ENCODE results near the gene ADAMTS15. TPM values are rescaled to one million over a fixed set of nuclear protein-coding genes. Genes with fewer than 3 reads are reported as not detected.
A peak's percentile ranks its signal among the peaks of the same experiment; 100 is the strongest.

The ADAMTS15 gene
- total and polyA plus RNA-seq, 2 of the 4 experiments (the other 2 are of a cell fraction), result 3.0 to 5.0 TPM

DNA sequence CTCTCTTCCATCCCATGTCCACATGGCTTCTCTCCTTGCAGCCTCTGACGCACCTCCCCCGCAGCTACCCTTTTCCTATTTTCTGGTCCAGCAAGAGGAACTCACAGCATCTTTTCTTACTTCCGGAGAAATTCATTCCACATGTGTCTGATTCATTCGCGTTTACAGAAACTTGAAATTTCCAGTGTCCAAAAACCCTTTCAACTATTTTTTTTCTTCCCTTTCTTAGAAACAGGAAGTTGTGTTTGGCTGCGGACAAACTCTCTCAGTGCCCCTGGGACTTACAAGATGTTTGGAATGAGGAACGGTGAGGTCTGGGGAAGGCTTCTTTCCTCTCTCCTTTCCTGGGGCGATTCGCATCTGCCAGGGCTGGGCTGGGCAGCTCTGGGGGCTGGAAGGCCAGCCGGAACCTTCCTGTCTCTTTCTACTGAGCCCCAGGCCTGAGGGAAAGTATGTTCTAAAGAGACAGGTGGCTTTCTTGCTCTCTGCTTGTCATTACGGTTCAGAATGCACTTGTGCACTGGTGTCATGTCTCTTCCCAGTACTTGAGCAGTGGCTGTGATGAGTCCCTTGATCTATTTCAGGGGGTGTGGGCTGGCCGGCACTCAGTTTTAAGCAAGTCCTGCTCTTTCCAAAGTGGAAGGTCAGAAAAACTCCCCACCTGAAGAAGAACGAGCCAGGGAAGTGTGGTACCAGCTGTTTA lies 47.5 kb upstream of the ADAMTS15 start:
- Histone ChIP-seq H2AK5ac (ENCODE audit: low read depth, low read length) (peak overlapping the region; percentile 91), H2AK9ac (replicated peaks; ENCODE audit: low read depth, low read length, poor library complexity) (peak overlapping the region; percentile 2), H3K14ac (replicated peaks; ENCODE audit: low read depth, low read length) (peak overlapping the region; percentile 44), H3K4me3 (ENCODE audit: insufficient read depth, low read depth, low read length) (no peak overlapping the region), H2AFZ (replicated peaks; ENCODE audit: low read length, poor library complexity) (peak overlapping the region; percentile 65), H3K56ac (ENCODE audit: extremely low read depth, insufficient read depth, low read length) (0 out of 2 replicates have a peak overlapping the region, but pooled peaks have one; percentile 25), H4K5ac (ENCODE audit: low read depth, low read length) (peak overlapping the region; percentile 96), H2BK20ac (ENCODE audit: low read depth, low read length) (peak overlapping the region; percentile 80), H3K9ac (ENCODE audit: low read depth, low read length) (peak overlapping the region; percentile 18; the same call in 1 of the 2 replicates), H3K18ac (ENCODE audit: low read depth, low read length) (peak overlapping the region; percentile 90), H3K23ac (ENCODE audit: low read depth, low read length) (peak overlapping the region; percentile 10; the same call in 1 of the 2 replicates), H2BK15ac (ENCODE audit: low read depth, low read length) (peak overlapping the region; percentile 88; the same call in 2 of the 3 replicates), H3K4me2 (ENCODE audit: low read depth, low read length) (peak overlapping the region; percentile 8; the same call in 1 of the 2 replicates), H3K9me1 (ENCODE audit: insufficient read depth, low read length) (peaks cover 31% of the 10 kb centered on the region), H4K20me1 (ENCODE audit: insufficient read depth, low read length) (peaks cover 5% of the 10 kb centered on the region; the same call in 1 of the 2 replicates), H3K4ac (ENCODE audit: low read depth, low read length) (peak overlapping the region; percentile 92), H3K4me1 (ENCODE audit: control insufficient read depth, insufficient read depth, low read length) (peaks cover 32% of the 10 kb centered on the region), H3K27ac (ENCODE audit: insufficient read depth, low read length) (peak overlapping the region; percentile 87), H3K36me3 (ENCODE audit: control insufficient read depth, insufficient read depth, low read length) (peaks cover 2% of the 10 kb centered on the region; the same call in 1 of the 2 replicates), H3K9me3 (ENCODE audit: control insufficient read depth, insufficient read depth, low read length) (no peaks in the 10 kb centered on the region), H2BK120ac (ENCODE audit: low read depth, low read length) (peak overlapping the region; percentile 96), H3K79me1 (ENCODE audit: low read depth in 1 of 2, low read length in 2 of 2) (no peaks in the 10 kb centered on the region), H3K27me3 (ENCODE audit: control insufficient read depth, insufficient read depth, low read length) (peaks cover 11% of the 10 kb centered on the region), H4K8ac (ENCODE audit: low read depth in 2 of 2, low read length in 2 of 2) (peak overlapping the region; percentile 56 to 67), H4K91ac (ENCODE audit: insufficient read depth, low read depth, low read length) (peak overlapping the region; percentile 89), H2BK5ac (ENCODE audit: low read depth, low read length, poor library complexity, severe bottlenecking) (peak overlapping the region; percentile 71)
- dilution Hi-C loops (cut with HindIII; ENCODE audit: low sequenced_read_pairs, unreplicated experiment) (no loop called here), intact Hi-C loops (cut with micrococcal nuclease) (no loop called here), in situ Hi-C loops (cut with MboI; ENCODE audit: low sequenced_read_pairs) (loop anchor here (25.0 kb wide), 2 partner anchors 1486 to 1661 kb away; no protein-coding TSS in a partner anchor)
- DNase-seq (peak; percentile 87), ATAC-seq (ENCODE audit: low read depth) (peak; percentile 36)
- ChIA-PET CTCF (interaction anchor here (1.0 kb wide), 1 partner anchor 11 kb away, joined by 5 read pairs; no protein-coding TSS in a partner anchor), POLR2A (ENCODE audit: unreplicated experiment) (no interaction called here)
- no TSS peak for BruUV-seq (replicated peaks)
- 57% methylated on average over 5 of the region's 13 CpGs; no CpG with 5 or more reads in 1 of the 2 experiments for WGBS, 2 experiments (ENCODE audit: extremely low coverage in 2 of 2, insufficient read length in 1 of 2)
- TF ChIP-seq SMC3 (IDR thresholded peaks at IDR 0.05; ENCODE audit: low read depth, low read length) (no peak), FOS (IDR thresholded peaks at IDR 0.05; ENCODE audit: low read depth, low read length) (no peak), RFX5 (IDR thresholded peaks at IDR 0.05; ENCODE audit: low read depth, low read length) (no peak), MAFK (IDR thresholded peaks at IDR 0.05; ENCODE audit: low read depth, low read length) (no peak), CHD1 (IDR thresholded peaks at IDR 0.05; ENCODE audit: low read depth, low read length) (no peak), MXI1 (IDR thresholded peaks at IDR 0.05; ENCODE audit: borderline replicate concordance, low read depth, low read length) (no peak), BHLHE40 (IDR thresholded peaks at IDR 0.05; ENCODE audit: low read depth, low read length) (no peak), MAZ (IDR thresholded peaks at IDR 0.05; ENCODE audit: borderline replicate concordance, low read depth, low read length) (no peak), CEBPB (IDR thresholded peaks at IDR 0.05; ENCODE audit: low read depth, low read length) (no peak), RCOR1 (IDR thresholded peaks at IDR 0.05; ENCODE audit: insufficient replicate concordance, low read length) (no peak), RAD21 (IDR thresholded peaks at IDR 0.05; ENCODE audit: low read length) (no peak), NFE2L2 (IDR thresholded peaks at IDR 0.05; ENCODE audit: low read depth, low read length) (no peak), POLR2A (IDR thresholded peaks at IDR 0.05; ENCODE audit: low read depth, low read length) (no peak)
- TF ChIP-seq, protein P1, sequence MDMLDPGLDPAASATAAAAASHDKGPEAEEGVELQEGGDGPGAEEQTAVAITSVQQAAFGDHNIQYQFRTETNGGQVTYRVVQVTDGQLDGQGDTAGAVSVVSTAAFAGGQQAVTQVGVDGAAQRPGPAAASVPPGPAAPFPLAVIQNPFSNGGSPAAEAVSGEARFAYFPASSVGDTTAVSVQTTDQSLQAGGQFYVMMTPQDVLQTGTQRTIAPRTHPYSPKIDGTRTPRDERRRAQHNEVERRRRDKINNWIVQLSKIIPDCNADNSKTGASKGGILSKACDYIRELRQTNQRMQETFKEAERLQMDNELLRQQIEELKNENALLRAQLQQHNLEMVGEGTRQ (IDR thresholded peaks at IDR 0.05; ENCODE audit: low read depth, low read length), result no peak
- TF ChIP-seq, protein P2, sequence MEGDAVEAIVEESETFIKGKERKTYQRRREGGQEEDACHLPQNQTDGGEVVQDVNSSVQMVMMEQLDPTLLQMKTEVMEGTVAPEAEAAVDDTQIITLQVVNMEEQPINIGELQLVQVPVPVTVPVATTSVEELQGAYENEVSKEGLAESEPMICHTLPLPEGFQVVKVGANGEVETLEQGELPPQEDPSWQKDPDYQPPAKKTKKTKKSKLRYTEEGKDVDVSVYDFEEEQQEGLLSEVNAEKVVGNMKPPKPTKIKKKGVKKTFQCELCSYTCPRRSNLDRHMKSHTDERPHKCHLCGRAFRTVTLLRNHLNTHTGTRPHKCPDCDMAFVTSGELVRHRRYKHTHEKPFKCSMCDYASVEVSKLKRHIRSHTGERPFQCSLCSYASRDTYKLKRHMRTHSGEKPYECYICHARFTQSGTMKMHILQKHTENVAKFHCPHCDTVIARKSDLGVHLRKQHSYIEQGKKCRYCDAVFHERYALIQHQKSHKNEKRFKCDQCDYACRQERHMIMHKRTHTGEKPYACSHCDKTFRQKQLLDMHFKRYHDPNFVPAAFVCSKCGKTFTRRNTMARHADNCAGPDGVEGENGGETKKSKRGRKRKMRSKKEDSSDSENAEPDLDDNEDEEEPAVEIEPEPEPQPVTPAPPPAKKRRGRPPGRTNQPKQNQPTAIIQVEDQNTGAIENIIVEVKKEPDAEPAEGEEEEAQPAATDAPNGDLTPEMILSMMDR (conservative IDR thresholded peaks at IDR 0.05; ENCODE audit: low read depth, low read length), result no peak

All from IMR-90 (cell line).